H9 (cell line): ENCODE measurements around the gene CFAP43. TPM values are rescaled to one million over a fixed set of nuclear protein-coding genes. Genes with fewer than 3 reads are reported as not detected.

Source experiments
- DNase-seq: peaks from one replicate; pipeline ENCODE4 v3.0.0-alpha.2; 2017
- H2AFZ ChIP-seq: one replicate; pipeline ENCODE4 v1.6.1; 2013; ENCODE audit warnings: mild to moderate bottlenecking, low read length, control low read depth, moderate library complexity
- H2AK5ac ChIP-seq: 2 replicates; pipeline ENCODE4 v1.6.1; 2013; ENCODE audit warnings: low read length, control low read depth, mixed read lengths; ENCODE audit not compliant: insufficient read length
- H2BK120ac ChIP-seq: one replicate; pipeline ENCODE4 v1.6.1; 2013; ENCODE audit warnings: low read depth, mild to moderate bottlenecking, low read length, control low read depth, inconsistent platforms; ENCODE audit not compliant: poor library complexity, severe bottlenecking
- H2BK12ac ChIP-seq: 2 replicates; pipeline ENCODE4 v1.6.1; 2013; ENCODE audit warnings: low read length, control low read depth, mixed read lengths, low read depth; ENCODE audit not compliant: insufficient read length
- H2BK15ac ChIP-seq: 2 replicates; pipeline ENCODE4 v1.6.1; 2013; ENCODE audit warnings: low read depth, low read length, control low read depth
- H2BK20ac ChIP-seq: one replicate; pipeline ENCODE4 v1.6.1; 2013; ENCODE audit warnings: low read depth, mild to moderate bottlenecking, low read length, control low read depth, inconsistent platforms; ENCODE audit not compliant: poor library complexity, severe bottlenecking
- H2BK5ac ChIP-seq: 2 replicates; pipeline ENCODE4 v1.6.1; 2013; ENCODE audit warnings: low read length, control low read depth, mixed read lengths; ENCODE audit not compliant: insufficient read length
- H3K14ac ChIP-seq: 2 replicates; pipeline ENCODE4 v1.6.1; 2013; ENCODE audit warnings: low read length, control low read depth; ENCODE audit not compliant: insufficient read depth
- H3K18ac ChIP-seq: 2 replicates; pipeline ENCODE4 v1.6.1; 2013; ENCODE audit warnings: low read depth, mild to moderate bottlenecking, mixed read lengths, low read length, control low read depth; ENCODE audit not compliant: insufficient read length
- H3K23ac ChIP-seq: 2 replicates; pipeline ENCODE4 v1.6.1; 2013; ENCODE audit warnings: low read length, control low read depth, mixed read lengths, low read depth; ENCODE audit not compliant: insufficient read length
- H3K23me2 ChIP-seq: 2 replicates; pipeline ENCODE4 v1.6.1; 2013; ENCODE audit warnings: low read depth, mild to moderate bottlenecking, mixed read lengths, low read length, control low read depth; ENCODE audit not compliant: insufficient read length, poor library complexity, severe bottlenecking
- H3K27ac ChIP-seq: 2 replicates; pipeline ENCODE4 v1.5.1; 2013; ENCODE audit warnings: low read length, control low read depth, mixed read lengths, low read depth; ENCODE audit not compliant: insufficient read length
- H3K27me3 ChIP-seq: 2 replicates; pipeline ENCODE4 v1.6.1; 2013; ENCODE audit warnings: low read length, control low read depth, inconsistent platforms; ENCODE audit not compliant: insufficient read depth
- H3K4ac ChIP-seq: 2 replicates; pipeline ENCODE4 v1.6.1; 2013; ENCODE audit warnings: low read depth, mild to moderate bottlenecking, control low read depth, inconsistent platforms, low read length, moderate library complexity
- H3K4me1 ChIP-seq: 2 replicates; pipeline ENCODE4 v1.6.1; 2013; ENCODE audit warnings: low read length, control low read depth, inconsistent platforms; ENCODE audit not compliant: insufficient read depth
- H3K4me2 ChIP-seq: 2 replicates; pipeline ENCODE4 v1.6.1; 2013; ENCODE audit warnings: low read length, control low read depth, mixed read lengths; ENCODE audit not compliant: insufficient read length, insufficient read depth
- H3K56ac ChIP-seq: 2 replicates; pipeline ENCODE4 v1.6.1; 2013; ENCODE audit warnings: low read depth, mild to moderate bottlenecking, mixed read lengths, low read length, control low read depth; ENCODE audit not compliant: insufficient read length
- H3K79me1 ChIP-seq: 2 replicates; pipeline ENCODE4 v1.6.1; 2013; ENCODE audit warnings: low read depth, mild to moderate bottlenecking, moderate library complexity, low read length, control low read depth, inconsistent platforms; ENCODE audit not compliant: insufficient read depth, poor library complexity, severe bottlenecking
- H3K79me2 ChIP-seq: 2 replicates; pipeline ENCODE4 v1.6.1; 2013; ENCODE audit warnings: low read length, control low read depth, inconsistent platforms; ENCODE audit not compliant: insufficient read depth
- H3K9ac ChIP-seq: 2 replicates; pipeline ENCODE4 v1.6.1; 2013; ENCODE audit warnings: low read length, control low read depth, mixed read lengths; ENCODE audit not compliant: insufficient read length; ENCODE audit errors: extremely low read depth
- H3K9me3 ChIP-seq: one replicate; pipeline ENCODE4 v1.6.1; 2013; ENCODE audit warnings: low read depth, low read length, inconsistent platforms; ENCODE audit not compliant: control insufficient read depth
- H3T11ph ChIP-seq: one replicate; pipeline ENCODE4 v1.6.1; 2013; ENCODE audit warnings: mild to moderate bottlenecking, low read length, control low read depth, inconsistent platforms
- H4K20me1 ChIP-seq: one replicate; pipeline ENCODE4 v1.6.1; 2013; ENCODE audit not compliant: control insufficient read depth, insufficient read length, insufficient read depth
- H4K5ac ChIP-seq: 2 replicates; pipeline ENCODE4 v1.6.1; 2013; ENCODE audit warnings: low read depth, mild to moderate bottlenecking, mixed read lengths, low read length, control low read depth; ENCODE audit not compliant: insufficient read length
- H4K8ac ChIP-seq: replicated peaks from 2 replicates; pipeline ENCODE4 v1.6.1; 2013; ENCODE audit warnings: low read length, control low read depth, mixed read lengths, low read depth; ENCODE audit not compliant: insufficient read length
- H4K91ac ChIP-seq: 2 replicates; pipeline ENCODE4 v1.6.1; 2013; ENCODE audit warnings: low read depth, mild to moderate bottlenecking, moderate library complexity, mixed read lengths, low read length, control low read depth; ENCODE audit not compliant: insufficient read length
- H3K27ac Mint-ChIP-seq, 3 experiments: 2 replicates in 2 of 3; 3 replicates in 1 of 3; pipeline ENCODE4 v1.8.0; 2020 to 2021; ENCODE audit warnings: mixed read lengths in 3 of 3, mild to moderate bottlenecking in 1 of 3, moderate library complexity in 1 of 3
- H3K27me3 Mint-ChIP-seq: 2 replicates; pipeline ENCODE4 v1.8.0; 2021; ENCODE audit warnings: low read depth, mild to moderate bottlenecking, moderate library complexity, mixed read lengths
- H3K36me3 Mint-ChIP-seq, 3 experiments: 2 replicates in 2 of 3; 3 replicates in 1 of 3; pipeline ENCODE4 v1.8.0; 2020 to 2021; ENCODE audit warnings: low read depth in 3 of 3, mixed read lengths in 3 of 3; ENCODE audit not compliant: insufficient read depth in 1 of 3
- H3K4me1 Mint-ChIP-seq, 2 experiments: 2 replicates each; pipeline ENCODE4 v1.8.0; 2020; ENCODE audit warnings: mixed read lengths in 2 of 2
- H3K4me3 Mint-ChIP-seq, 2 experiments: 2 replicates in 1 of 2; 3 replicates in 1 of 2; pipeline ENCODE4 v1.8.0; 2020 to 2021; ENCODE audit warnings: mild to moderate bottlenecking in 2 of 2, mixed read lengths in 2 of 2, moderate library complexity in 1 of 2
- H3K9me3 Mint-ChIP-seq, 2 experiments: 2 replicates in 1 of 2; 3 replicates in 1 of 2; pipeline ENCODE4 v1.8.0; 2020; ENCODE audit warnings: mild to moderate bottlenecking in 2 of 2, mixed read lengths in 2 of 2, moderate library complexity in 1 of 2
- CTCF ChIP-seq: fragments of 200-600 bp; sonication (generic); conservative IDR thresholded peaks from 3 replicates; pipeline ENCODE4 v1.8.0; 2021; ENCODE audit warnings: antibody characterized with exemption, mild to moderate bottlenecking
- WGBS: extraction: QIAGEN DNeasy Blood & Tissue Kit; methylation state at CpG from one replicate; pipeline ENCODE4 v1.1.7; 2013; ENCODE audit warnings: missing lambda C conversion rate, low lambda C conversion rate, mixed read lengths; ENCODE audit not compliant: insufficient read length; ENCODE audit errors: extremely low coverage; 5-methylcytosine and 5-hydroxymethylcytosine counted together
- total RNA-seq: library from RNA; stranded (reverse); gene quantifications from 2 replicates; pipeline ENCODE4 v1.2.1, GENCODE V29; 2021

CFAP43 gene
- total RNA-seq, 1 experiment from 2014 or later, result 0.26 TPM

- Mint-ChIP-seq H3K27me3 (peaks cover 3% of the 10 kb centered on the region; the same call in 1 of the 2 replicates), H3K4me3 (no peak overlapping the region), H3K4me1 (peaks cover 6 to 14% of the 10 kb centered on the region in 2 experiments), H3K27ac (no peak overlapping the region), H3K9me3 (no peaks in the 10 kb centered on the region), H3K36me3 (no peaks in the 10 kb centered on the region)
- H3K56ac ChIP-seq, result no peak overlapping the region
- no peak overlapping the region for H2AFZ ChIP-seq
- no peak overlapping the region for H3K18ac ChIP-seq
- H2BK12ac ChIP-seq, result no peak overlapping the region
- no peak for DNase-seq
- H2BK120ac ChIP-seq, result no peak overlapping the region
- no peak overlapping the region for H3K4me2 ChIP-seq
- H2BK5ac ChIP-seq, result no peak overlapping the region
- no peak overlapping the region for H3K9ac ChIP-seq
- H3K9me3 ChIP-seq, result no peaks in the 10 kb centered on the region
- no peak overlapping the region for H3T11ph ChIP-seq
- H2BK15ac ChIP-seq, result no peak overlapping the region
- TF ChIP-seq CTCF, result no peak
- H3K79me1 ChIP-seq, result no peaks in the 10 kb centered on the region
- no peak overlapping the region for H4K5ac ChIP-seq
- no peak overlapping the region for H3K4ac ChIP-seq
- no peak overlapping the region for H2AK5ac ChIP-seq
- H3K23ac ChIP-seq, result no peak overlapping the region
- H3K4me1 ChIP-seq, result no peaks in the 10 kb centered on the region; the same call in 1 of the 2 replicates
- H3K27me3 ChIP-seq, result no peaks in the 10 kb centered on the region
- H2BK20ac ChIP-seq, result no peak overlapping the region
- H4K8ac ChIP-seq, result no peak overlapping the region
- H4K20me1 ChIP-seq, result no peaks in the 10 kb centered on the region
- no CpG with 5 or more reads among the region's 1 CpG for WGBS
- no peaks in the 10 kb centered on the region for H3K79me2 ChIP-seq
- H3K14ac ChIP-seq, result no peak overlapping the region
- H4K91ac ChIP-seq, result no peak overlapping the region
- no peak overlapping the region for H3K27ac ChIP-seq
- no peaks in the 10 kb centered on the region for H3K23me2 ChIP-seq
These were observed 128.2 kb downstream of the CFAP43 start for GRCh38 chr10:104103956-104104355.
